Activated CD8-positive, alpha-beta T cell treated with anti-CD3 and anti-CD28 coated beads for 36 hours (primary cell): ENCODE measurements around the gene PAPSS1. TPM values are rescaled to one million over a fixed set of nuclear protein-coding genes. Genes with fewer than 3 reads are reported as not detected.

ENCODE experiments used
- ATAC-seq: fragments of 200-7000 bp; cut with Tn5 transposase; one replicate; pipeline ENCODE4 v1.10.0; 2021; ENCODE audit warnings: mild to moderate bottlenecking, moderate library complexity
- CTCF ChIA-PET: fragments of 350-600 bp; sonication (Branson Sonifier 250); formaldehyde crosslinking; loops from one replicate; lab custom pipeline; 2021; ENCODE audit warnings: antibody characterized with exemption; lab: Charles Lee
- POLR2A ChIA-PET: fragments of 350-600 bp; sonication (Branson Sonifier 250); formaldehyde crosslinking; loops from one replicate; lab custom pipeline; 2021; ENCODE audit warnings: antibody characterized with exemption; lab: Charles Lee
- DNase-seq: peaks from one replicate; pipeline ENCODE4 v3.0.0-alpha.2; 2020
- H3K27ac Mint-ChIP-seq: one replicate; pipeline ENCODE4 v1.8.0; 2021; ENCODE audit warnings: mild to moderate bottlenecking, mixed read lengths
- H3K27me3 Mint-ChIP-seq: one replicate; pipeline ENCODE4 v1.8.0; 2021; ENCODE audit warnings: mixed read lengths
- H3K36me3 Mint-ChIP-seq: one replicate; pipeline ENCODE4 v1.8.0; 2021; ENCODE audit warnings: low read depth, mixed read lengths
- H3K4me1 Mint-ChIP-seq: one replicate; pipeline ENCODE4 v1.8.0; 2021; ENCODE audit warnings: low read depth, mixed read lengths
- H3K4me3 Mint-ChIP-seq: one replicate; pipeline ENCODE4 v1.8.0; 2021; ENCODE audit warnings: mild to moderate bottlenecking, moderate library complexity, mixed read lengths
- H3K9me3 Mint-ChIP-seq: one replicate; pipeline ENCODE4 v1.8.0; 2021; ENCODE audit warnings: mixed read lengths
- intact Hi-C: fragments of 100-400 bp; cut with micrococcal nuclease; formaldehyde crosslinking; loops from one replicate; pipeline ENCODE4 v1.10.0; 2022
- total RNA-seq, 2 experiments: library from RNA; stranded (reverse); gene quantifications; one replicate each; pipeline ENCODE4 v1.2.3, GENCODE V29; 2021
- TF ChIP-seq, protein P1 (sequence below): fragments of 200-600 bp; IDR thresholded peaks from one replicate; pipeline ENCODE4 v1.8.0; 2022; ENCODE audit warnings: antibody characterized with exemption, mild to moderate bottlenecking

PAPSS1 gene
- total RNA-seq, 2 experiments from 2014 or later: 29.5 to 31.1 TPM

DNA sequence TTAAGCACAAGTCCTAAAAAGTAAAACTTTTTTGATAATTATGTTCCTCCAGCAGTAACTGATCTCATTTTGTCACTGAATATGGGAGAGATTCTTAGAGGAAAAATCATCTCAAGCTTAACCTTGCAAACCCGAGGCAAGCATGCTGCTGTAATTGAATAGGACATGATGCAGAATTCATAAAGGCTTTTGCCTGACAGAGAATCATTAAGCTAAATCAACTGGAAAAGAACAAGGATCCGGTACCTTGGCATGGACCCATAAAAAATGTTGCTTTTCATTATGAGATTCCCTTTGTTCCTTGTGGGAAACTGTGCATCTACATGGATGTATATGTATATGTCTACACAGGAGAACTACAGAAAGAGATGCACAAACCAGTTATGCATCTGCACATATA lies 149.1 kb downstream of the PAPSS1 start:
- CTCF ChIA-PET: no interaction called here
- ATAC-seq (no peak), DNase-seq (no peak)
- no peak overlapping the region for H3K27ac Mint-ChIP-seq
- POLR2A ChIA-PET: no interaction called here
- TF ChIP-seq, protein P1, sequence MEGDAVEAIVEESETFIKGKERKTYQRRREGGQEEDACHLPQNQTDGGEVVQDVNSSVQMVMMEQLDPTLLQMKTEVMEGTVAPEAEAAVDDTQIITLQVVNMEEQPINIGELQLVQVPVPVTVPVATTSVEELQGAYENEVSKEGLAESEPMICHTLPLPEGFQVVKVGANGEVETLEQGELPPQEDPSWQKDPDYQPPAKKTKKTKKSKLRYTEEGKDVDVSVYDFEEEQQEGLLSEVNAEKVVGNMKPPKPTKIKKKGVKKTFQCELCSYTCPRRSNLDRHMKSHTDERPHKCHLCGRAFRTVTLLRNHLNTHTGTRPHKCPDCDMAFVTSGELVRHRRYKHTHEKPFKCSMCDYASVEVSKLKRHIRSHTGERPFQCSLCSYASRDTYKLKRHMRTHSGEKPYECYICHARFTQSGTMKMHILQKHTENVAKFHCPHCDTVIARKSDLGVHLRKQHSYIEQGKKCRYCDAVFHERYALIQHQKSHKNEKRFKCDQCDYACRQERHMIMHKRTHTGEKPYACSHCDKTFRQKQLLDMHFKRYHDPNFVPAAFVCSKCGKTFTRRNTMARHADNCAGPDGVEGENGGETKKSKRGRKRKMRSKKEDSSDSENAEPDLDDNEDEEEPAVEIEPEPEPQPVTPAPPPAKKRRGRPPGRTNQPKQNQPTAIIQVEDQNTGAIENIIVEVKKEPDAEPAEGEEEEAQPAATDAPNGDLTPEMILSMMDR: no peak
- intact Hi-C loops: loop anchor here (10.0 kb wide), 1 partner anchor 164 kb away; no protein-coding TSS in a partner anchor
- H3K36me3 Mint-ChIP-seq: no peaks in the 10 kb centered on the region
- peaks cover 5% of the 10 kb centered on the region for H3K27me3 Mint-ChIP-seq
- peaks cover 1% of the 10 kb centered on the region for H3K9me3 Mint-ChIP-seq
- no peak overlapping the region for H3K4me3 Mint-ChIP-seq
- no peaks in the 10 kb centered on the region for H3K4me1 Mint-ChIP-seq

DNA sequence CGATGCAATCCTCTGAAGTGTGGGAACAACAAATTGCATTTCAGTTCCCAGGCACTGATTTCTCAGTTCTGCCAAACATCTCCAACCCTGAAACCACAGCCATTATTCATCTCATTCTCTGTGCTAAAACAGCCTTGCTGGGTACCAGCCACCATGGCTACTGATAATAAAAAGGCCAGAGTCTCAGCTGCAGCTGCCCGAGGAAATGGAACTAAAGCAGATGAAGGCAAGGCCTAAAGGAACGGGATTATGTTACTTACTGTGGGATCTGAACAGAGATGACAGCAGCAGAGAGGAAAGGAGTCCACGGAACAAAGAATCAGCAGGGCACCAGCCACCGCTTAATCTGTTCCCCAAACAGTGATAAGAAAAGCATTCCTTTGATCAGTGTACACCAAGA lies 155.7 kb downstream of the PAPSS1 start:
- CTCF ChIA-PET: no interaction called here
- POLR2A ChIA-PET: no interaction called here
- DNase-seq: no peak
- no peak for ATAC-seq
- TF ChIP-seq, protein P1: no peak
- peaks cover 9% of the 10 kb centered on the region for H3K27me3 Mint-ChIP-seq
- H3K36me3 Mint-ChIP-seq: no peaks in the 10 kb centered on the region
- no peak overlapping the region for H3K27ac Mint-ChIP-seq
- H3K9me3 Mint-ChIP-seq: peaks cover 1% of the 10 kb centered on the region
- intact Hi-C loops: no loop called here
- H3K4me1 Mint-ChIP-seq: no peaks in the 10 kb centered on the region
- no peak overlapping the region for H3K4me3 Mint-ChIP-seq

Other genes with a start within 250 kb of the PAPSS1 start
- gene SGMS2, start 104.7 kb upstream of the PAPSS1 start, total RNA-seq: under 1 TPM; 0.14 to 0.40 TPM
- 1 to 10 TPM; 2.5 to 3.1 TPM for gene CYP2U1, start 211.3 kb upstream of the PAPSS1 start, total RNA-seq